Measurements from ENCODE around the gene PSMD13. TPM values are rescaled to one million over a fixed set of nuclear protein-coding genes. Genes with fewer than 3 reads are reported as not detected.
A peak's percentile ranks its signal among the peaks of the same experiment; 100 is the strongest.

The PSMD13 gene
- total and polyA plus RNA-seq, 2 experiments from 2014 or later, result 91.8 to 146 TPM

DNA sequence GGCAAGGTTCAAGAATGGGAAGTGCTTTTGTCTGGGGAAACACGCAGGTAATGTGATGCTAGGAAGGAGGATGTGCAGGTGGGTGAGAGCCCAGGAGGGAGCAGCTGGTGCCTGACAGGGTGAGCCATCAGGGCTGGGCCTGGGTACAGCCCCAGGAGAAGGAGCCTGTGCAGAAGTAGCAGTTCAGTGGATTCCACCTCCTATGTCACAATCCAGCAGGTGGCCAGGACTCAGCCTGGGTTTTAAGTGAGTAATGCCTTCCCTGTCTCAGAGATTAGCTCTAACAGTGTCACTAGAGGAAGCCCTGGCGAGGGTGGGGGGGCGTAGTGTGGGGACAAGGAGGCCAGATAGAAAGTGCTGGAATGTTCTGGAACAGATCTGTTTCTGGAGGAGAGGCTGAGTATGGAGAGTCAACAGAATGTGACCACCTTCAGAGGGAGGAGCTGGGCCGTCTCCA is 21.2 kb upstream of the PSMD13 start:
- no peak for TF ChIP-seq EZH2 (IDR thresholded peaks at IDR 0.05; ENCODE audit: borderline replicate concordance)
- TF ChIP-seq, protein P1, sequence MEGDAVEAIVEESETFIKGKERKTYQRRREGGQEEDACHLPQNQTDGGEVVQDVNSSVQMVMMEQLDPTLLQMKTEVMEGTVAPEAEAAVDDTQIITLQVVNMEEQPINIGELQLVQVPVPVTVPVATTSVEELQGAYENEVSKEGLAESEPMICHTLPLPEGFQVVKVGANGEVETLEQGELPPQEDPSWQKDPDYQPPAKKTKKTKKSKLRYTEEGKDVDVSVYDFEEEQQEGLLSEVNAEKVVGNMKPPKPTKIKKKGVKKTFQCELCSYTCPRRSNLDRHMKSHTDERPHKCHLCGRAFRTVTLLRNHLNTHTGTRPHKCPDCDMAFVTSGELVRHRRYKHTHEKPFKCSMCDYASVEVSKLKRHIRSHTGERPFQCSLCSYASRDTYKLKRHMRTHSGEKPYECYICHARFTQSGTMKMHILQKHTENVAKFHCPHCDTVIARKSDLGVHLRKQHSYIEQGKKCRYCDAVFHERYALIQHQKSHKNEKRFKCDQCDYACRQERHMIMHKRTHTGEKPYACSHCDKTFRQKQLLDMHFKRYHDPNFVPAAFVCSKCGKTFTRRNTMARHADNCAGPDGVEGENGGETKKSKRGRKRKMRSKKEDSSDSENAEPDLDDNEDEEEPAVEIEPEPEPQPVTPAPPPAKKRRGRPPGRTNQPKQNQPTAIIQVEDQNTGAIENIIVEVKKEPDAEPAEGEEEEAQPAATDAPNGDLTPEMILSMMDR (IDR thresholded peaks at IDR 0.05; ENCODE audit: poor library complexity), result no peak
- no peak for TF ChIP-seq EZH2phosphoT487 (IDR thresholded peaks at IDR 0.05; ENCODE audit: low read depth, severe bottlenecking, unreplicated experiment)
- 96% methylated on average over 4 of the region's 4 CpGs for WGBS (ENCODE audit: low lambda C conversion rate, missing lambda C conversion rate)
- no peaks in the 10 kb centered on the region for H3K9me3 ChIP-seq (ENCODE audit: low read depth)
- no peaks in the 10 kb centered on the region for H3K36me3 ChIP-seq (replicated peaks; ENCODE audit: insufficient read depth, low read depth)
- H3K4me1 ChIP-seq (ENCODE audit: insufficient read depth), result no peaks in the 10 kb centered on the region
- H2AFZ ChIP-seq, result no peak overlapping the region
- H3K9me2 ChIP-seq (replicated peaks; ENCODE audit: insufficient read depth), result no peaks in the 10 kb centered on the region
- peaks cover 9% of the 10 kb centered on the region for H3K79me2 ChIP-seq
- no peak overlapping the region for H3K4me2 ChIP-seq
- no peak overlapping the region for H3K4me3 ChIP-seq
- H3K27ac ChIP-seq, result no peak overlapping the region
- H3K27me3 ChIP-seq, result no peaks in the 10 kb centered on the region
- peaks cover 2% of the 10 kb centered on the region for H4K20me1 ChIP-seq (ENCODE audit: insufficient read depth, poor library complexity, severe bottlenecking)
- no peak for DNase-seq (ENCODE audit: low spot score)

DNA sequence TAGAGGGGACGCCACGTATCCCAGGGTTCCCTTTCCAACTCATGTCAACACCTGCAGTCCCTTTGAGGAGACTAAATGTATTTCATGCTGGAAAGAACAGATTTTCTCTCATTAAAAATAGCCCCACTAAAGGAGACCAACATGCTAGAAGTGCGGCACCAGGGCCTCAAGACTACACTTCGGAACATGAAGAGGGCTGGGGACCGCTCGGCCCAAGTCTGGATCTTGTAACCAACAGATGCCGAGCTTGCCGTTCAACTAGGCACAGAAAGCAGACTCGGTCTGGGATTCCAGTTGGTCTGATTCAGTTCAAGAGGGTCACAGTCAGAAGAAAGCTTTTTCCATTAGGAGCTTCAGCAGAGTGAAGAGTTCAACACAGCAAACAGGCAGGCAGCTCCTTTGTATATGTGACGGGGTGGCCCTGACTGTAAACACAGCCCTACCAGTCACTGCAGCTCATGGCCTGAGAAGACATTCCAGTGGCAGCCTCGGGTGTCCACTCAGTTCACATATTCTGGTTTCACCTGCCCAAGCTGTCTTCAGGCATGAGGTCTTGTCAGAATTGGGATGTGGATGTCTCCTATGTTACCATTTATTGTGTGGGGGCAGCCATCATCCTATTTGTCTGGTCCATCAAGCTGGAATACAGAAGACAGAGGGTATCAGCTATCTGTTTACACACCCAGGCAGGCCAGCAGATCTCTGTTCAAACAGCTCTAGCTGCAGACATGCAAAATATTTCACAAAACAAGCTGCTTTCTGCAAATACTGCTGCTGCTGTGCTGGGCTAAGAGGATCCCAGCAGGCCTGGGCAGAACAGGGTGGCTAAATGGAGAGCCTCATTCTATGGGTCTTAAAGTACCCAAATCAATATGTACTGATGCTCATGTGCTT is 20.4 kb upstream of the PSMD13 start:
- TF ChIP-seq, protein P1 (IDR thresholded peaks at IDR 0.05; ENCODE audit: poor library complexity), result no peak
- no peak for TF ChIP-seq EZH2phosphoT487 (IDR thresholded peaks at IDR 0.05; ENCODE audit: low read depth, severe bottlenecking, unreplicated experiment)
- TF ChIP-seq EZH2 (IDR thresholded peaks at IDR 0.05; ENCODE audit: borderline replicate concordance), result no peak
- Histone ChIP-seq H3K9me2 (replicated peaks; ENCODE audit: insufficient read depth) (no peaks in the 10 kb centered on the region), H2AFZ (no peak overlapping the region), H3K4me2 (no peak overlapping the region), H3K4me3 (no peak overlapping the region), H3K27ac (peak overlapping the region; percentile 27), H3K79me2 (peaks cover 4% of the 10 kb centered on the region), H3K9me3 (ENCODE audit: low read depth) (no peaks in the 10 kb centered on the region), H4K20me1 (ENCODE audit: insufficient read depth, poor library complexity, severe bottlenecking) (no peaks in the 10 kb centered on the region), H3K36me3 (replicated peaks; ENCODE audit: insufficient read depth, low read depth) (no peaks in the 10 kb centered on the region), H3K27me3 (no peaks in the 10 kb centered on the region), H3K4me1 (ENCODE audit: insufficient read depth) (no peaks in the 10 kb centered on the region)
- no peak for DNase-seq (ENCODE audit: low spot score)
- WGBS (ENCODE audit: low lambda C conversion rate, missing lambda C conversion rate), result 82% methylated on average over 11 of the region's 11 CpGs

DNA sequence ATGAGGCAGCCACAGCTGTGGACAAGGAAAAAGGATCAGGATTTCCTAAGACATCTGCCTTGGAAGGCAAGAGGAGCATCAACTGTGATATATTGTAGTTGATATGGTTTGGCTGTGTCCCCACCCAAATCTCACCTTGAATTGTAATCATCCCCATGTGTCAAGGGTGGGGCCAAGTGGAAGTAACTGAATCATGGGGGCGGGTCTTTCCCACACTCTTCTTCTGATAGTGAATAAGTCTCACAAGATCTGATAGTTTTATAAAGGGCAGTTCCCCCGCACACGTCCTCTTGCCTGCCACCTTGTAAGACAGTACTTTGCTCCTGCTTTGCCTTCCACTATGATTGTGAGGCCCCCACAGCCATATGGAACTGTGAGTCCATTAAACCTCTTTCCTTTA is 19.1 kb upstream of the PSMD13 start:
- H3K4me1 ChIP-seq (ENCODE audit: insufficient read depth), result no peaks in the 10 kb centered on the region
- H3K4me2 ChIP-seq, result no peak overlapping the region
- no peaks in the 10 kb centered on the region for H3K79me2 ChIP-seq
- H3K27ac ChIP-seq, result no peak overlapping the region
- no peak overlapping the region for H2AFZ ChIP-seq
- no peaks in the 10 kb centered on the region for H3K27me3 ChIP-seq
- no peaks in the 10 kb centered on the region for H4K20me1 ChIP-seq (ENCODE audit: insufficient read depth, poor library complexity, severe bottlenecking)
- WGBS (ENCODE audit: low lambda C conversion rate, missing lambda C conversion rate), result 99% methylated on average over 3 of the region's 3 CpGs
- H3K4me3 ChIP-seq, result no peak overlapping the region
- H3K9me3 ChIP-seq (ENCODE audit: low read depth), result no peaks in the 10 kb centered on the region
- no peaks in the 10 kb centered on the region for H3K36me3 ChIP-seq (replicated peaks; ENCODE audit: insufficient read depth, low read depth)
- DNase-seq (ENCODE audit: low spot score), result no peak
- H3K9me2 ChIP-seq (replicated peaks; ENCODE audit: insufficient read depth), result no peaks in the 10 kb centered on the region
- TF ChIP-seq EZH2 (IDR thresholded peaks at IDR 0.05; ENCODE audit: borderline replicate concordance), result no peak
- TF ChIP-seq, protein P1 (IDR thresholded peaks at IDR 0.05; ENCODE audit: poor library complexity), result no peak
- no peak for TF ChIP-seq EZH2phosphoT487 (IDR thresholded peaks at IDR 0.05; ENCODE audit: low read depth, severe bottlenecking, unreplicated experiment)

Data from hepatocyte (in vitro differentiated cells).